Stimulated activated CD8-positive, alpha-beta memory T cell treated with anti-CD3 and anti-CD28 coated beads, Interleukin-7, amount 100 ng/mL, for 1 hour (primary cell): ENCODE data around the gene RGCC.

Experiments used
- DNase-seq, 2 donors: peaks; one replicate each; pipeline ENCODE4 v3.0.0-alpha.2; 2020; ENCODE audit warnings: low read depth in 2 of 2

Gene RGCC

DNA sequence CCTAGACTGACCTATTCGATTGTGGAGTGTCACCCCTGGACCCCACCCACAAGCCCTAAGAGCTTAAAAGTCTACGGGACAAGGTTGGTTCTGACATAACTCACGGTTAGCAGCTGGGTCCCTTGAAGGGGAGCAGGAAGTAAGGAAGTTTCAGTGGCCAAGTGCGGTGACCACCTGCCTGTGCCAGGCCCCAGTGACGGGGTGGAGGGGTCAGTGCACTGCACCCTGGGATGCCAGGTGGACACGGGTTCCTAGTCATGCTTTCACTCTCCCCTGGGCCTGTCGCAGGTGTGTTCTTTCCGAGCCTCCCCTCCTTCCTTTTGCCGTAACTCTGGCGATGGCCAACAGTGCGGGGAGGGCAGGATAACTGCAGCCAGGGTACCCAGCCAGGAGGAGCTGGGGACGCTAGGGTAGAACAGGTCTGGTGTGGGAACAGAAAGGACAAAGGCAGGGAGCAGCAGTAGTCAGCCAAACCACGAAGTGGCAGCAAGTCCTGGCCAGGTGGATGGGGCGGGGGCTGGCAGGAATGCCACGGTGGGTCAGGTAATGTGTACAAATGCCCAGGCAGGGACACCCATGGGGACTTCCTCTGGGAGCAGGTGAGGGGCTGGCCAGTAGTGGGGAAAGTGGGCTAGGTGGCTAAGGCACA is 58.3 kb downstream of the RGCC start:
- no peak for DNase-seq

DNA sequence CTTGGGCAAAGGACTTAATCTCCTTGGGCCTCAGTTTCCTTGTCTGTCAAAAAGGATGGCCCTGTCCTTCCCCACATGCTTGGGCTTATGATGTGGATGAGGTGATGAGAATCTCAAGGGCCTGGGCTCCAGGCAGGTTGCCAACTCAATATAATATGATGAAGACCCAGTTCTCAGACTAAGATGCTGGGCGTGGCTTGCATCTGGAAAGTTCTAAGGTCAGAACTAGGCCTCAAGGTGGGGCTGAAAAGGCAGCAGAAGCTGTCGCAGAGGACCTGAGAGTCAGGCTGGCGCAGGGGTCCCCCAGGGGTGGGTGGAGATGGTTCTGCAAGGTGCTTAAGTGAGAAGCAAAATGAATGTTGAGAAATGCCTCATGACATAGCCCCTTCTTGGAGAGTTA is 58.8 kb downstream of the RGCC start:
- no peak for DNase-seq

GRCh38 chr13:41516760-41517159 is 59.4 kb downstream of the RGCC start:
- DNase-seq: no peak

GRCh38 chr13:41520016-41520659 is 62.8 kb downstream of the RGCC start:
- DNase-seq: no peak
